DOHH2 (cell line): ENCODE measurements around the gene CCDC83.
"Not testable (repeated sequence)": the region's sequence is repeated elsewhere in the genome, so short reads cannot be mapped to it uniquely, and the experiment has no call there.

Experiments used
- H3F3A ChIP-seq: fragments of 200-600 bp; sonication (generic), shearing (Covaris generic); 2 replicates; pipeline ENCODE4 v1.6.0; 2016; ENCODE audit warnings: antibody characterized with exemption, mild to moderate bottlenecking; ENCODE audit not compliant: control insufficient read depth, insufficient read depth
- H3K27ac ChIP-seq: fragments of 200-600 bp; sonication (generic); 2 replicates; pipeline ENCODE4 v1.5.1; 2014; ENCODE audit warnings: low read depth, mild to moderate bottlenecking, low read length, moderate library complexity
- H3K27me3 ChIP-seq: fragments of 200-600 bp; sonication (generic); 2 replicates; pipeline ENCODE4 v1.6.1; 2014; ENCODE audit warnings: mild to moderate bottlenecking, low read length, mixed read lengths; ENCODE audit not compliant: control insufficient read depth
- H3K36me3 ChIP-seq: fragments of 200-600 bp; sonication (generic); 2 replicates; pipeline ENCODE4 v1.6.1; 2014; ENCODE audit warnings: mild to moderate bottlenecking, low read length, moderate library complexity, mixed read lengths; ENCODE audit not compliant: control insufficient read depth
- H3K4me1 ChIP-seq: fragments of 200-600 bp; sonication (generic); 2 replicates; pipeline ENCODE4 v1.6.1; 2014; ENCODE audit warnings: mild to moderate bottlenecking, low read length, mixed read lengths; ENCODE audit not compliant: control insufficient read depth
- H3K4me2 ChIP-seq: fragments of 200-600 bp; sonication (generic); 2 replicates; pipeline ENCODE4 v1.6.0; 2014; ENCODE audit warnings: mild to moderate bottlenecking, low read length, moderate library complexity
- H3K4me3 ChIP-seq: fragments of 200-600 bp; sonication (generic); 2 replicates; pipeline ENCODE4 v1.5.1; 2014; ENCODE audit warnings: mild to moderate bottlenecking, low read length, mixed read lengths
- H3K79me2 ChIP-seq: fragments of 200-600 bp; sonication (generic); 2 replicates; pipeline ENCODE4 v1.6.1; 2014; ENCODE audit warnings: mild to moderate bottlenecking, low read length, mixed read lengths; ENCODE audit not compliant: control insufficient read depth
- H3K9me2 ChIP-seq: fragments of 200-600 bp; sonication (generic); replicated peaks from 2 replicates; pipeline ENCODE4 v1.6.1; 2014; ENCODE audit warnings: mild to moderate bottlenecking, low read length, mixed read lengths; ENCODE audit not compliant: control insufficient read depth
- H3K9me3 ChIP-seq: fragments of 200-600 bp; sonication (generic); 2 replicates; pipeline ENCODE4 v1.6.1; 2014; ENCODE audit warnings: antibody characterized with exemption, low read length, mixed read lengths; ENCODE audit not compliant: control insufficient read depth, insufficient read depth
- H4K20me1 ChIP-seq: fragments of 200-600 bp; sonication (generic); 2 replicates; pipeline ENCODE4 v1.6.0; 2014; ENCODE audit warnings: low read depth, mild to moderate bottlenecking, antibody characterized with exemption, low read length, moderate library complexity; ENCODE audit not compliant: control insufficient read depth, insufficient read depth
- CTCF ChIP-seq: fragments of 200-600 bp; sonication (generic); IDR thresholded peaks from one replicate; pipeline ENCODE4 v1.5.1; 2014; ENCODE audit warnings: antibody characterized with exemption, mild to moderate bottlenecking, low read depth, low read length; ENCODE audit not compliant: poor library complexity, severe bottlenecking
- EZH2phosphoT487 ChIP-seq: fragments of 200-600 bp; sonication (generic); IDR thresholded peaks from 2 replicates; pipeline ENCODE4 v1.6.1; 2017; ENCODE audit warnings: borderline replicate concordance, mild to moderate bottlenecking, antibody characterized with exemption, low read length, moderate library complexity, mixed read lengths

The CCDC83 gene

GRCh38 chr11:85951049-85951405, 95.8 kb downstream of the CCDC83 start:
- H3K9me2 ChIP-seq, result no peaks in the 10 kb centered on the region
- H3K4me2 ChIP-seq, result no peak overlapping the region
- no peaks in the 10 kb centered on the region for H4K20me1 ChIP-seq
- H3K79me2 ChIP-seq, result no peaks in the 10 kb centered on the region
- H3K27ac ChIP-seq, result no peak overlapping the region
- peaks cover under 1% of the 10 kb centered on the region; the same call in 1 of the 2 replicates for H3K4me1 ChIP-seq
- H3K36me3 ChIP-seq, result peaks cover 6% of the 10 kb centered on the region
- H3K27me3 ChIP-seq, result no peaks in the 10 kb centered on the region
- no peaks in the 10 kb centered on the region for H3F3A ChIP-seq
- H3K9me3 ChIP-seq, result no peaks in the 10 kb centered on the region
- H3K4me3 ChIP-seq, result no peak overlapping the region
- no peak for TF ChIP-seq EZH2phosphoT487
- no peak for TF ChIP-seq CTCF

GRCh38 chr11:85951428-85952107, 96.4 kb downstream of the CCDC83 start:
- Histone ChIP-seq H3K4me1 (no peaks in the 10 kb centered on the region), H3K9me2 (no peaks in the 10 kb centered on the region), H3K36me3 (peaks cover 12% of the 10 kb centered on the region), H4K20me1 (no peaks in the 10 kb centered on the region), H3K4me2 (no peak overlapping the region), H3F3A (no peaks in the 10 kb centered on the region), H3K4me3 (no peak overlapping the region), H3K27ac (no peak overlapping the region), H3K9me3 (no peaks in the 10 kb centered on the region), H3K27me3 (no peaks in the 10 kb centered on the region), H3K79me2 (no peaks in the 10 kb centered on the region)
- TF ChIP-seq EZH2phosphoT487, result no peak
- no peak for TF ChIP-seq CTCF

- not testable (repeated sequence) for H3K4me1 ChIP-seq, H3K79me2 ChIP-seq, H3K9me3 ChIP-seq, H3K4me2 ChIP-seq, H3K27ac ChIP-seq, H3K27me3 ChIP-seq, H3K9me2 ChIP-seq, H4K20me1 ChIP-seq, H3F3A ChIP-seq, H3K4me3 ChIP-seq
- H3K36me3 ChIP-seq, result peaks cover 17% of the 10 kb centered on the region
Measured at GRCh38 chr11:85952108-85952485, 96.9 kb downstream of the CCDC83 start.

GRCh38 chr11:85953491-85954143, 98.4 kb downstream of the CCDC83 start:
- Histone ChIP-seq H3K9me3 (no peaks in the 10 kb centered on the region), H3K27ac (no peak overlapping the region), H3K79me2 (no peaks in the 10 kb centered on the region), H4K20me1 (no peaks in the 10 kb centered on the region), H3K4me1 (no peaks in the 10 kb centered on the region), H3K4me2 (no peak overlapping the region), H3F3A (no peaks in the 10 kb centered on the region), H3K27me3 (no peaks in the 10 kb centered on the region), H3K36me3 (peaks cover 28% of the 10 kb centered on the region), H3K9me2 (no peaks in the 10 kb centered on the region), H3K4me3 (no peak overlapping the region)
- TF ChIP-seq CTCF, result no peak
- no peak for TF ChIP-seq EZH2phosphoT487
